Globus pallidus (tissue), 1 donor: ENCODE results near the gene ELK4.

ENCODE experiments used
- DNase-seq: peaks from one replicate; pipeline ENCODE4 v3.0.0-alpha.2; 2015; ENCODE audit warnings: low spot score

Gene ELK4

GRCh38 chr1:205561501-205562203 lies 70.2 kb downstream of the ELK4 start:
- no peak for DNase-seq
